HG03571 (cell line): Measurements from ENCODE around the gene NPIPB8.
"Not testable (repeated sequence)": the region's sequence is repeated elsewhere in the genome, so short reads cannot be mapped to it uniquely, and the experiment has no call there.

Experiments
- ATAC-seq: cut with Tn5 transposase; IDR thresholded peaks from one replicate; pipeline ENCODE4 v1.9.1; 2021; ENCODE audit not compliant: unreplicated experiment

Gene NPIPB8

DNA sequence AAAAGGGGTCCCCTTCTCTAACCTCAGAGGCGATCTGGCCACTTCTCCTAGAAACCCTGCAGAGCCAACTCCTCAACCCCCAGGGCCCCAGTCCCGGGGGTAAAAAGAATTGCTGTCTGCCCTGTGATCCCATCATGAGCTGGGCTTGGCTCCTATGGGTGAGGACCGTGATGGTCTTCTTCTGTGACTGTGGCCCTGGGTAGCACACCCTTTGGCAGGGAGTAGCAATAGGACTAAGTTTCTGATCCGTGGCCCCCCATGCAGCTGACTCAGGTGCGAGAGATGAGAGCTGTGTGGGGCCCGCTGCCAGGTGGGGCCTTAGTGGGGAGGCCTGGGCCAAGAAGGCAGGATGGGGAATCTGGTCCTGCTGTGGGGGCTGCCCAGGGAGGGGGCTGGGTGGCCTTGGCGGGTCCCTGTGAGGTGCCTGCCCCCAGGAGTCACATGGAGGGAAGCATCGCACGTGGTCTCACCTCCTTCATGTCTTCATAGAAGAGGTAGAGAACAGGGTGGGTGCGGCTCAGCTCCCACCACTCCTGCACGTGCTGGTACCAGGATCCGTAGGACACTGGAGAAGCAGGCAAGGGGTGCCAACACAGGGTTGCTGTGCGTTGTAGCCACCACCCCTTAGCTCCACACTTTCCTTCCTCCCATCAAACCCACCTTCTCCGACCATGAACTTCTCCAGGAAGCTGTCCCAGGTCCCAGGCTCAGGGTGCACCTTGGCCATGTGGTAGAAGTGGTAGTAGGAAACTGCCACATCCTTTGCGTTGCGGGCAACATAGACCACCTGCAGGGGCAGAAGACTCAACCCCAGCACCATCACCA lies 31.4 kb upstream of the NPIPB8 start:
- no peak for ATAC-seq

DNA sequence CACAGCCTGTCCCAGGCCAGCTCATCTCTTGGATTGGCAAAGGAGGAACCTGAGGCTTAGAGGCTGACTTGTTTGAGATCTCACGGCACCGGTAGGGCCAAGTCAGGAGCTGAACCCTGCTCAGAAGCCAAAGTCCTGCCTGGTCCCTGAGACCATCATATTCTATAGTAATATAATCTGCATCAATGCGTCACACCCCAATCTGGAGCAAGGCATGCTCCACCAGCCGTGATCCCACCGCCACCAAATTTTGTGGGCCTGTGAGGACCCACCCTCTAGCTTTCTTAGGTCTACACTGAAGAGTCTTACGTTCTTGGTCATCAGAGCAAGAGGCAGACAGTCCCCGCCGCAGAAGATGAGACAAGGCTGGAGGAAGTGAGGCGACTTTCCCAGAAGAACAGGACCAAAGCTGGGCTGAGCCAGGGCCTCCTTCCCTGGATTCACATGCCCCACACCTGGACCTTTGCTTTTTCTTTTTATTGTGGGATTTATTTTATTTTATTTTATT lies 30.7 kb upstream of the NPIPB8 start:
- no peak for ATAC-seq

DNA sequence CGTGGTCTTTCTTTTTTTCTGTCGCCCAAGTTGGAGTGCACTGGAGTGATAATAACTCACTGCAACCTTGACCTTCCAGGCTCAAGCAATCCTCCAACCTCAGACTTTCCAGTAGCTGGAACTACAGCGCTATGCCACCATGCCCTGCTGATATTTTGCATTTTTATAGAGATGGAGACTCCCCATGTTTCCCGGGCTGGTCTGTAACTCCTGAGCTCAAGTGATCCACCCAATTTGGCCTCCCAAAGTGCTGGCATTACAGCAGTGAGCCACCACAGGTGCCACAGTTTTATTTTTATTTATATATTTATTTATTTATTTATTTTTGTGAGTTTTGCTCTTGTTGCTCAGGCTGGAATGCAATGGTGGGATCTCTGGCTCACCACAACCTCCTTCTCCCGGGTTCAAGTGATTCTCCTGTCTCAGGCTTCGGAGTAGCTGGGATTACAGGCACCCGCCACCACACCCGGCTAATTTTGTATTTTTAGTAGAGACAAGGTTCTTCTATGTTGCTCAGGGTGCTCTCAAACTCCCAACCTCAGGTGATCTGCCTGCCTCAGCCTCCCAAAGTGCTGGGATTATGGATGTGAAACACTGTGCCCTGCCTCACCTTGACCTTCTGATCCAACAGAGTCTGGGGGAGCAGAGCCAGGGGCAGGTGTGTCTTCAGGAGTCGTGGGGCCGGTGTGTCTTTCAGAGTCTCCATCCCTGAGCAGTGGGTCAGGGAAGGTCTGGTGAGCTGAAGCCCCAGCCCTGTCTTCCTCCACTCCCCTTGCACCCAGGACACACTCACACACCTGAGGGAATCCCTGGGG lies 30.0 kb upstream of the NPIPB8 start:
- ATAC-seq = not testable (repeated sequence)

DNA sequence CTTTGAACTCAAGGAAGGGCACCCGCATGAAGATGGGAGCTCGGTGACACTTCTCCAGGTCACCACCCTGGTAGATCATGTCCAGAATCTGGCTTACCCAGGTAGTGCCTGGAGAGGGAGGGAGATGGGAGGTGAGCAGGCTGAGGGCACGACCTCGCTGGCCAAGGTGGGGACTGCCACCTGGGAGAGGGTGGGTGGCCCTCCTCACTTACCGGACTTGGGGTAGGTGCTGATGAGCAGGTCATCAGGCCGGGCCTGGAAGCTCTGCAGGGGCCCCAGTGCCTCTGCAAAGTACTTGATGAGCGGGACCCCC lies 29.4 kb upstream of the NPIPB8 start:
- ATAC-seq = not testable (repeated sequence)

DNA sequence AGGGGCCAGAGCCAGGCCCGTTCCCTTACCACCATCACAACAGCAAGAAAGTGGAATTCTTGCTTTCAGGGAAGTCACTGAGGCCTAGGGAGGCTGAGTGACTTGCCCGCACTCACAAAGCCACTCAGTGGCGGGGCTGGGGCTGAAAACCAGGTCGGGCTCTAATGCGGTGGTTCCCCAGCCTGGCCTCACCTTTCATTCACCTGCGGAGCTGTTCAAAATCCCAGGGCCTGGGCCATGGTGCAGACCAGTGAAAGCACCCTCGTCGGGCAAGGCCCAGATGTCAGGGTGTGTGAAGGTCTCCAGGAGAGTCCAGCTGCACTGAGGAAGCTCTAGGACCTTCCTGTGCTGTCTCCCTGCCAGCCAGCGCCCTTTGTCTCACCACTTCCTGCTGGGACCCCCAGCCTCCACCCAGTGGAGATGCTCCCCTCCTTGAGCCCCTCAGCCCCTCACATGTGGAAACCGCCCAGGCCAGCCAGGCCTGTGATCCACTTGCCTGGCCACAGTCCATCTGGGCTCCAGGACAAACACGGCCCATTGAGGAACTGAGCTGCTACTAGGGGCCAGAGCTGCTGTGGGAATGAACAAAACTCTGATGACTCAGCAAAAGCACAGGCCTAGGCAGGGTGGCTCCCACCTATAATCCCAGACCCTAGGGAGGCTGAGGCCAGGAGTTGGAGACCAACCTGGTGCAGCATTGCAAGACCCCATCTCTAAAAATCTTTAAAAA lies 28.8 kb upstream of the NPIPB8 start:
- ATAC-seq = not testable (repeated sequence)

DNA sequence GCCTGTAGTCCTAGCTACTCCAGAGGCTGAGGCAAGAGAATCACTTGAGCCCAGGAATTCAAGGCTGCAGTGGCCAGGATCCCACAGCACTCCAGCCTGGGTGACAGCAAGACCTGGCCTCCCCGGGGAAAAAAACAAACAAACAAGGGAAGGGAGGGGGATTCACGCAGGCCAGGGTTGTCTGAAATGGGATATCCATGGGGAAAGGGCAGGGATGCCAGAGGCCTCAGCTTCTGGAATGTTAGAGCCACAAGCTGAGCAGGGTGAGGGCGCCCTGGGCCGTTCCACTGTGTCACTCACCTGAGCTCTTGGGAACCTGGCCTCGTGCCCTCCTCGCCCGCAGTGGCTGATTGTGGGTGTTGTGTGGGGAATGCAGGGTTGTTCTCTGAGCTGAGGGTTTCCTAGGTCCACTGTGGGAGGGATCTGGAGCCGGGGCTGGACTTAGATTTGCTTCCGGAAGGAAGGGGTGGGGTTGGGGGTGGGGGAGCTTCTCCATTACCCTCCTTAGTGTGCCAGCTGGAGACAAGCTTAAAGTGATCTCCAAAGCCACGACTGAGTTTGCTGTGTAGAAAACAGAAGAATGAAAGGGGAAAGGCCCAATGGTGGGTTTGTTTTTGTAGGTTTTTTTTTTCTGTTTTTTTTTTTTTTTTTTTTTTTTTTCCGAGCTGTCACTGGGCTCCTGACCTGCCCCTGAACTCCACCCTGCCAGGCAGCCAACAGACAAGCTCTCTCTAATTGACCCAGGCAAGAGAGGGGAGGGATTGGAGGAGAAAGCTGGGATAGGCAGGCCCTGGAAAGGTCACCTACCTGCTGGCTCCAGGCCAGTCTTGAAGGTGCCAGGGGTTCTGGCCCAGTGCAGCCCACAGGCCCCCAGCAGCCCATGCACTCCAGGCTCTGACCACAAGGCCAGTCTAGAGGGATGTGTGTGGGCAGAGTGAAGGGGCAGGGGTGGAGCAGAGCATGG lies 28.0 kb upstream of the NPIPB8 start, which contains the start of gene SULT1A1:
Gene SULT1A1 (minus strand): TSS at position 414 of the 964 bp plus-strand sequence. CDS start 1,189 bp downstream, outside the sequence.
- no peak for ATAC-seq

DNA sequence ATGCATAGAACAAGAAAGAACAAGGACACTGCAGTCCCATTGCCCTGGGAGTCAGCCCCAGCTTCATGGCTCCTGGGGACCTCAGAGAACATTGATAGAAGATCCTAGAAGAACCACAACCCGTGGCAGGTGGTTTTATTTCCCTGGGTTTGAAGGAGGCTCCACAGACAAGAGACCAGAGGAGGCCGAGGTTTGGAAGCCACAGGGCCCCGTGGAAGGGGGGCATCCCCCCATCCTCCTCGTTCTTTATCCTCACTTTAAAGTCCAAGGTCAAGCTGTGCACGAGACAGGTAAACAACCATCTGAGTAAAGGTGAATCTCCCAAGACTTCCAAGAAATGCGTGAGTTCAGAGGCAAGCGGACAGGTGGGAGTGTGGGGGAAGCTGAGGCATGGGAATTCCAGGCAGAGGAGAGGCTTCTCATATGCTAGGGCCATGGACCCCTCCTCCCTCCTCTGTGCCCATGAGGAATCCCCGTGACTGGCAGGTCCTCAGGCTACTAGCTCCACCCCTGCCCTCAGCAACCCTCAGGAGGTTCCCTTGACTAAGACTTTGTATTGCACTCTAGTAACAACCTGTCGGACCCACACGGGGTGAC lies 27.2 kb upstream of the NPIPB8 start:
- ATAC-seq = no peak

DNA sequence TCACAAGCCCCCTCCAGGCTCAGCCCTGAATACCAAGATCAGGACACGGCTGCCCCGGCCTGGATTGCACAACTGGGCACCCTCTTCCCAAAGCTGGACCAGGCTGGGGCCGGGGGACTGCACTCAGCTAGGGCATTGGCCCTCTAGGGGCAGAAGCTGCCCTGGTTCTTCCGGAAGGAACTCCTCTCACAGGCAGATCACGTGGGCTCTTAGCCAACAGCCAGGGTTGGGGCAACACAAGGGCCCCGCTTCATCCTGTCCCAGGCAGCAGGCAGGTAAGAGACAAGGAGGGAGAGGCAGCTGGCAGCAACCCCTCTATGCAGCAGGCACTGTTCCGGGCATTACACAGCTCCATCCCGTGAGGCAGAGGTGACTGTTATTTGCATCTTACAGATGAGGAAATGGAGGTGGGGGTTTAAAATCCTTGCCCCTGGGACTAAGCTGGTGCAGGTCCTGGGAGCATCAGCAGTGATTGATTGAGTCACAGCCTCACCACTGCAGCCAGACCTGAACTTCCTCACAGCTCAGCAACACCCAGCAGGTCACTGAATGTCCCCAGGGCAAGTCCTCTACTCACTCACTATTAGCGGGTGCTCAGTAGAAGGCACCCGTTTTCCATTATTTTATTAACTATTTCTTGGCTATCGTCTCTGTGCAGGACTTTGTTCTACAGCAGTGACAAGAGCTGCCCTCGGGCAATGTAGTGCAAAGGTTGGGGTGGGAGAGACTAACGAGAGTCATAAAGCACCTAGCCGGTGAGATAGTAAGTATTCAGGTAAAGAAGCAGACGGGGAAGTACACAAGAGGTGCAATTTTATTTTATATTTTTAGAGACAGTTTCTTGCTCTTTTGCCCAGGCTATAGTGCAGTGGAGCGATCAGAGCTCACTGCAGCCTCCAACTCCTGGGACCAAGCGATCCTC lies 25.2 kb upstream of the NPIPB8 start:
- not testable (repeated sequence) for ATAC-seq

DNA sequence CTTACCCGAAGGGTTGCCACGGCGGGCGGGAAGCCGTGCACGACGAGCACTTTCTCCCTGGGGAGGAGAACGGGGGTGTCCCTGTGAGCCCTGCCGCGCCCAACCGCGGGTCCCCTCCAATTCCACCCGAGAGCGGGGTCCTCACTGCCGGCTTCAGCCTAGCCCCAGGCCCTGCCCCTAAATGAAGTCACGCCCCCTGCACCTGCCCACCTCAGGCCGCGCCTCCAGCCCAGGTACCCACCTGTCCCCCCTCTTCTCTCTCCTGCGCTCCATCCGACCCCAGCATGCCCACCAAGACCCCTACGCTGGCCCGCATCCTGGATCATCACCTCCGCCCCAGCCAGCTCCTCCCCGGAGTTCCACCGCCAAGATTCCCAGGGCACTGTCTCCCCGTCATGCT lies 24.0 kb upstream of the NPIPB8 start:
- not testable (repeated sequence) for ATAC-seq

DNA sequence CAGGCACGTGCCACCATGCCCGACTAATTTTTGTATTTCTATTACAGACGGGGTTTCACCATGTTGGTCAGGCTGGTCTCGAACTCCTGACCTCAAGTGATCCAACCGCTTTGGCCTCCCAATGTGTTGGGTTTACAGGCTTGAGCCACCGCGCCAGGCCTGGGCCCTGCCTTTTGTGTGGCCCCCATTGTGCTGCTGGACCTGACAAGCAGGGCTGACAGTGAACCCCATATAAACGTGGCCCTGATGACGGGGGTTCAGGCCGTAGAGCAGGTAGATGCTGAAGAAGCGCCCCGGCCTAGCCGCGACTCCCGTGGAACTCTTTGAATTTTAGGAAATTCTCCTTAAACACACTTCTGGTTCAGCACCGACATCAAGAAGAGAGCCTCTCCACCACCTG lies 23.3 kb upstream of the NPIPB8 start:
- ATAC-seq = not testable (repeated sequence)

DNA sequence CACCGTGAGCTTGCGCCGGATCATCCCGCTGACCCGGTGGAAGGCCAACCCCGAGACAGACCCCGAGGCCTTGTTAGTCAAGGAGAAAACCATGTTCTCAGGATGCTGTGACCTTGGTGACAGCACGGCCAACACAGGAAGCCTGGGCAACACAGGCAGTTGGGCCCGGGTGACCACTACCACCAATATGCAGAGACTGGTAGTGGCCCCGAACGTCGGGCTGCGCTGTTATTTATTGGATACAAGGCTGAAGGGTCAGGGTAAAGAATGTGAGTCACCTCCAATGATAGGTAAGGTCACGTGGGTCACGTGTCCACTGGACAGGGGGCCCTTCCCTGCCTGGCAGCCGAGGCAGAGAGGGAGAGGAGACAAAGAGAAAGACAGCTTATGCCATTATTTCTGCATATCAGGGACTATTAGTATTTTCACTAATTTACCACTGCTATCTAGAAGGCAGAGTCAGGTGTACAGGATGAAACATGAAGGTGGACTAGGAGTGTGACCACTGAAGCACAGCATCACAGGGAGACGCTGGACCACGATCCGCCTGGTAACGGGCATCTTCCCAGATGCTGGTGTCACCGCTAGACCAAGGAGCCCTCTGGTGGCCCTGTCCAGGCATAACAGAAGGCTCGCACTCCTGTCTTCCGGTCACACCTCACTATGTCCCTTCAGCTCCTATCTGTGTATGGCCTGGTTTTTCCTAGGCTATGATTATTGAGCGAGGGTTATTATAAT lies 22.2 kb upstream of the NPIPB8 start:
- ATAC-seq = not testable (repeated sequence)

DNA sequence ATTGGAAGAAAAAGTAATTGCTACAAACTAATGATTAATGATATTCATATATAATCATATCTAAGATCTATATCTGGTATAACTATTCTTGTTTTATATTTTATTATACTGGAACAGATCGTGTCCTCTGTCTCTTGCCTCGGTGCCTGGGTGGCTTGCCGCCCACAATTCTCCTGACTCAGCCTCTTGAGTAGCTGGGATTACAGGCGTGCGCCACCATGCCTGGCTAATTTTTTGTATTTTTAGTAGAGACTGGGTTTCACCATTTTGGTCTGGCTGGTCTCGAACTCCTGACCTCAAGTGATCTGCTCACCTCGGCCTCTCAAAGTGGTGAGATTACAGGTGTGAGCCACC lies 21.7 kb upstream of the NPIPB8 start:
- ATAC-seq = not testable (repeated sequence)

DNA sequence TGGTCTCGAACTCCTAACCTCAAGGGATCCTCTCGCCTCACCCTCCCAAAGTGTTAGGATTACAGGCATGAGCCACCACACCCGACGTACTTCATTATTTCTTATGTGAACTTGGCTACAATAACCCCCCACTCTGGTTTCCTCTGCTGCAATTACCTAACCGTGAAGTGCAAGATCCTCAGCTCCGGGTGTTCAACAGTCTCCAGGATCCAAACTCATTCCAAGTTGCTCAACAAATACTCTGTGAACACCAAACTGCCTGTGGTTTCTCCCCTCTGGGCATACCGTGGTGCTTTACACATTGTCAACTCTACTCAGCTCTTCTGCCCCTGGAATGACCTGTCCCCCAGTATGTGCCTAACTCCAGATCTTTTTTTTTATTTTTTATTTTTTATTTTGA lies 21.2 kb upstream of the NPIPB8 start:
- no peak for ATAC-seq

DNA sequence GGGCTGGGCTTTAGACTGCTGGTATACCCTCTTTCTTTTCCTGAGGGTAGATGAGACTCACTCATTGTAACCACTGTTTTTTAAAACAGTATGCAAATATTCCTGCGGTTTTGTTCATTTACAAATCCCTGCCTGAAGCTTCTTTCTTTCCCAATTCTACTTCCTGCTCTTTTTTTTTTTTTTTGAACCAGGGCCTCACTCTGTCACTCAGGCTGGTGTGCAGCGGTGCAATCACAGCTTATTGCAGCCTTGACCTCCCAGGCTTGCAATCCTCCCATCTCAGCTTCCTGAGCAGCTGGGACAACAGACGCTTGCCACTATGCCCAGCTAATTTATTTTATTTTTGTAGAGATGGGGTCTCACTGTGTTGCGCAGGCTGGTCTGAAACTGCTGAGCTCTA lies 20.0 kb upstream of the NPIPB8 start:
- no peak for ATAC-seq

DNA sequence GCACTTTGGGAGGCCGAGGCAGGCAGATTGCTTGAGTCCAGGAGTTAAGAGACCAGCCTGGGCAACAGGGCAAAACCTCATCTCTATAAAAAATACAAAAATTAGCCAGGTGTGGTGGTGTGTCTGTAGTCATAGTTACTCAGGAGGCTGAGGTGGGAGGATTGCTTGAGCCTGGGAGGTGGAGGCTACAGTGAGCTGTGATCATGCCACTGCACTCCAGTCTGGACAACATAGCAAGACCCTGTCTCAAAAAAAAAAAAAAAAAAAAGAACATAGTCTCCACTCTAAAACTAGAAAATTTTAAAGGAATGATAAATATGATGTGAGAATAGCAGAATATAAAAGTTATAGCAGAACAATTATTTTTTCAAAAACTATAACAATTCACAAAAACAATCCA lies 17.5 kb upstream of the NPIPB8 start:
- ATAC-seq = not testable (repeated sequence)

DNA sequence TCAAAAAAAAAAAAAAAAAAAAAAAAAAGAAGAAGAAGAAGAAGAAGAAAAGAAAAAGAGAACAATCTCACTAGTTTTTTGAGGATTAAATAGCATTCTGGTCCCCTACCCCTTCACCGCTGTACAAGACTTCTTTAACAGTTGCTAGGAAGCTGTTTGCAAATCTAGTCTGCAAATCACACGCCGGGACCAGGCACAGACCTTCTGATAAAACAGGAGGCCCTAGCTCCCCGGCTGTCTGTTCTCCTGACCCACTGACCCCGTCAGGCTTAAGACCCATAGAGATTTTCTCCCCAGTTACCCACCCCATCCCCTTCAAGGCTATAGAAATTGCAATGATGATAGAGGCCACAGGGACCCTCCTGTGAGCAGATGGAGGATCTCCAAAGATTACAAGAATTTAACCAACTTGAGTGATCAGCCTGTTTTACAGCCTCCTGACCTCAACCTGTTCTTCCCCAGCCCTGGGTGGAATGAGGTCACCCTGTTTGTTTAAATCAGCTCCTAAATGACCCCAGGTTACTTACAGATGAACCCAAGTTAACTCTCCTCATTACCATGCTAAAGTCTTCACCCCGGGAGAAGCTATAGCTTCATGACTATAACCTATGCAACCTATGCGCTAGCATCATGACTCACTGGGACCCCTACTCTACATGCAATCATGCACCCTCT lies 16.2 kb upstream of the NPIPB8 start:
- ATAC-seq = no peak

DNA sequence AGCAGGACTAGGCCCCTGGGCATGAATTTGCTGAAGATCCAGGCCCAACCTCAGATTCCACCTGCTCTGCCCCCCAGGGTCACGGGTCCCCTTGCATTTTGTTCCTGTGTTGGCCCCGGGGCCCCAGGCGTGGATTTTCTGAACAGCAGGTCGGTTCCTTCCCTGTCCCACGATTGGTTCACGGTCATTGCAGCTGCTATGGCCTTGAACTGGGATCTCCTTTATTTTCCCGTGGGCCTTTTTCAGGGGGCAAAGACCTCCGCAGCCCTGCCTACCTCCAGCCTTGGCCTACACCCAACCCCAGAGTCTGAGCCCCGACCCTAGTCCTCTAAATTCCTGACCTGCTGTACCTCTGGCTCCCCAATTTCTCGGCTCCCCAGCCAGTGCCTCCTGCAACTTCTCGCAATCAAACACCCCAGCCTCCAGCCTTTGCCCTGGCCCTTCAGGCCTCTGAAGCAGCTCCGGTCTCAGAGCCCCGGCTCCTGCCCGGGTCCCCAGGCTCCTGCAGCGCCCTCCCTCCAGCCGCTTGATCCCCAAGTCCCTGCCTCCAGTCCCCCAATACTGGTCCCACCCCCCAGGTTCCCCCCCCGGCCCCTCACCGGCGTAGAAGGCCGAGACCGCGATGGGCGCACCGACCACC lies 15.2 kb upstream of the NPIPB8 start:
- ATAC-seq = not testable (repeated sequence)
